ENCODE results near the gene PRSS1.
A peak's percentile ranks its signal among the peaks of the same experiment; 100 is the strongest.

The PRSS1 gene

GRCh38 chr7:142714375-142714774 lies 34.9 kb upstream of the PRSS1 start:
- no peak overlapping the region for H2BK15ac ChIP-seq (ENCODE audit: low read depth, poor library complexity, severe bottlenecking)

GRCh38 chr7:142716596-142716995 lies 32.7 kb upstream of the PRSS1 start:
- no peaks in the 10 kb centered on the region for H3K4me1 ChIP-seq (ENCODE audit: control insufficient read depth, insufficient read depth, low read depth, low read length)
- DNase-seq: no peak
- H3K27me3 ChIP-seq (ENCODE audit: control insufficient read depth in 1 of 2, insufficient read depth in 1 of 2, low read length in 2 of 2): peaks cover 16 to 50% of the 10 kb centered on the region in 2 experiments
- no peak overlapping the region for H3K23ac ChIP-seq (ENCODE audit: low read length in 2 of 2)
- H4K8ac ChIP-seq (ENCODE audit: low read length): no peak overlapping the region
- H2BK5ac ChIP-seq (ENCODE audit: low read depth, low read length, poor library complexity, severe bottlenecking): no peak overlapping the region
- H2BK15ac ChIP-seq (ENCODE audit: low read depth, poor library complexity, severe bottlenecking): no peak overlapping the region
- no peak overlapping the region for H2BK120ac ChIP-seq (ENCODE audit: low read depth, low read length)
- H3K36me3 ChIP-seq (ENCODE audit: control insufficient read depth in 1 of 2, insufficient read depth in 2 of 2, low read depth in 1 of 2, low read length in 2 of 2): no peaks in the 10 kb centered on the region
- no peak overlapping the region for H2BK12ac ChIP-seq (ENCODE audit: low read length in 2 of 2)
- H3K9ac ChIP-seq (ENCODE audit: low read length): no peak overlapping the region
- 40% methylated on average over 2 of the region's 2 CpGs for WGBS
- H3K4me3 ChIP-seq (ENCODE audit: insufficient read depth in 1 of 2, low read depth in 1 of 2, low read length in 2 of 2): no peak overlapping the region
- H3K4me2 ChIP-seq (ENCODE audit: low read length, poor library complexity, severe bottlenecking): no peak overlapping the region
- H4K91ac ChIP-seq (ENCODE audit: low read length): no peak overlapping the region
- no peak overlapping the region for H3K18ac ChIP-seq (ENCODE audit: low read depth in 1 of 2, low read length in 2 of 2)
- no peak overlapping the region for H2AK5ac ChIP-seq (ENCODE audit: low read length, severe bottlenecking)
- no peaks in the 10 kb centered on the region for H3K79me1 ChIP-seq (replicated peaks; ENCODE audit: low read length, poor library complexity, severe bottlenecking)
- no peak overlapping the region for H3K14ac ChIP-seq (ENCODE audit: low read length in 2 of 2)
- H2AFZ ChIP-seq (ENCODE audit: low read depth, low read length): no peak overlapping the region
- H3K9me3 ChIP-seq (ENCODE audit: control insufficient read depth, low read length): no peaks in the 10 kb centered on the region
- H3K4ac ChIP-seq (ENCODE audit: low read depth in 1 of 2, low read length in 2 of 2): no peak overlapping the region
- H3K27ac ChIP-seq (ENCODE audit: low read length, poor library complexity, severe bottlenecking): no peak overlapping the region

More at GRCh38 chr7:142714375-142714774, 34.9 kb upstream of the PRSS1 start:
- H3K4me2 ChIP-seq (ENCODE audit: low read length, poor library complexity, severe bottlenecking): no peak overlapping the region
- no peak overlapping the region for H2BK12ac ChIP-seq (ENCODE audit: low read length in 2 of 2)
- H3K27ac ChIP-seq (ENCODE audit: low read length, poor library complexity, severe bottlenecking): no peak overlapping the region
- no peak overlapping the region for H3K18ac ChIP-seq (ENCODE audit: low read depth in 1 of 2, low read length in 2 of 2)
- H4K8ac ChIP-seq (ENCODE audit: low read length): peak overlapping the region; percentile 22
- H3K4ac ChIP-seq (ENCODE audit: low read depth in 1 of 2, low read length in 2 of 2): no peak overlapping the region
- peaks cover 22 to 35% of the 10 kb centered on the region in 2 experiments for H3K27me3 ChIP-seq (ENCODE audit: control insufficient read depth in 1 of 2, insufficient read depth in 1 of 2, low read length in 2 of 2)
- H2BK120ac ChIP-seq (ENCODE audit: low read depth, low read length): no peak overlapping the region
- H3K4me3 ChIP-seq (ENCODE audit: insufficient read depth in 1 of 2, low read depth in 1 of 2, low read length in 2 of 2): no peak overlapping the region
- H4K91ac ChIP-seq (ENCODE audit: low read length): no peak overlapping the region
- H3K23ac ChIP-seq (ENCODE audit: low read length in 2 of 2): no peak overlapping the region
- H3K9ac ChIP-seq (ENCODE audit: low read length): no peak overlapping the region
- WGBS: 65% methylated on average over 2 of the region's 2 CpGs
- no peak overlapping the region for H2AK5ac ChIP-seq (ENCODE audit: low read length, severe bottlenecking)
- H3K79me1 ChIP-seq (replicated peaks; ENCODE audit: low read length, poor library complexity, severe bottlenecking): no peaks in the 10 kb centered on the region
- no peak for DNase-seq
- H3K14ac ChIP-seq (ENCODE audit: low read length in 2 of 2): no peak overlapping the region
- no peak overlapping the region for H2AFZ ChIP-seq (ENCODE audit: low read depth, low read length)
- H3K36me3 ChIP-seq (ENCODE audit: control insufficient read depth in 1 of 2, insufficient read depth in 2 of 2, low read depth in 1 of 2, low read length in 2 of 2): no peaks in the 10 kb centered on the region
- no peaks in the 10 kb centered on the region for H3K9me3 ChIP-seq (ENCODE audit: control insufficient read depth, low read length)
- no peaks in the 10 kb centered on the region for H3K4me1 ChIP-seq (ENCODE audit: control insufficient read depth, insufficient read depth, low read depth, low read length)
- no peak overlapping the region for H2BK5ac ChIP-seq (ENCODE audit: low read depth, low read length, poor library complexity, severe bottlenecking)

GRCh38 chr7:142717453-142717852 lies 31.8 kb upstream of the PRSS1 start:
- no peaks in the 10 kb centered on the region for H3K79me1 ChIP-seq (replicated peaks; ENCODE audit: low read length, poor library complexity, severe bottlenecking)
- no peak for DNase-seq
- H3K27me3 ChIP-seq (ENCODE audit: control insufficient read depth in 1 of 2, insufficient read depth in 1 of 2, low read length in 2 of 2): peaks cover 16 to 59% of the 10 kb centered on the region in 2 experiments
- H3K4me1 ChIP-seq (ENCODE audit: control insufficient read depth, insufficient read depth, low read depth, low read length): no peaks in the 10 kb centered on the region
- H2BK12ac ChIP-seq (ENCODE audit: low read length in 2 of 2): no peak overlapping the region
- H2BK120ac ChIP-seq (ENCODE audit: low read depth, low read length): no peak overlapping the region
- no peak overlapping the region for H3K23ac ChIP-seq (ENCODE audit: low read length in 2 of 2)
- no peak overlapping the region for H3K4me3 ChIP-seq (ENCODE audit: insufficient read depth in 1 of 2, low read depth in 1 of 2, low read length in 2 of 2)
- no peak overlapping the region for H4K8ac ChIP-seq (ENCODE audit: low read length)
- no peaks in the 10 kb centered on the region for H3K36me3 ChIP-seq (ENCODE audit: control insufficient read depth in 1 of 2, insufficient read depth in 2 of 2, low read depth in 1 of 2, low read length in 2 of 2)
- WGBS: 86% methylated on average over 4 of the region's 6 CpGs
- no peak overlapping the region for H2BK5ac ChIP-seq (ENCODE audit: low read depth, low read length, poor library complexity, severe bottlenecking)
- no peak overlapping the region for H3K4me2 ChIP-seq (ENCODE audit: low read length, poor library complexity, severe bottlenecking)
- no peak overlapping the region for H3K9ac ChIP-seq (ENCODE audit: low read length)
- H3K27ac ChIP-seq (ENCODE audit: low read length, poor library complexity, severe bottlenecking): no peak overlapping the region
- H4K91ac ChIP-seq (ENCODE audit: low read length): no peak overlapping the region
- no peak overlapping the region for H3K14ac ChIP-seq (ENCODE audit: low read length in 2 of 2)
- H3K4ac ChIP-seq (ENCODE audit: low read depth in 1 of 2, low read length in 2 of 2): no peak overlapping the region
- no peak overlapping the region for H2AK5ac ChIP-seq (ENCODE audit: low read length, severe bottlenecking)
- no peak overlapping the region for H3K18ac ChIP-seq (ENCODE audit: low read depth in 1 of 2, low read length in 2 of 2)
- H3K9me3 ChIP-seq (ENCODE audit: control insufficient read depth, low read length): no peaks in the 10 kb centered on the region
- no peak overlapping the region for H2AFZ ChIP-seq (ENCODE audit: low read depth, low read length)
- no peak overlapping the region for H2BK15ac ChIP-seq (ENCODE audit: low read depth, poor library complexity, severe bottlenecking)

GRCh38 chr7:142718313-142718712 lies 31.0 kb upstream of the PRSS1 start:
- Histone ChIP-seq H3K27ac (ENCODE audit: low read length, poor library complexity, severe bottlenecking) (no peak overlapping the region), H3K9me3 (ENCODE audit: control insufficient read depth, low read length) (no peaks in the 10 kb centered on the region), H3K23ac (ENCODE audit: low read length in 2 of 2) (no peak overlapping the region), H3K4me1 (ENCODE audit: control insufficient read depth, insufficient read depth, low read depth, low read length) (no peaks in the 10 kb centered on the region), H3K9ac (ENCODE audit: low read length) (no peak overlapping the region), H2BK12ac (ENCODE audit: low read length in 2 of 2) (no peak overlapping the region), H3K36me3 (ENCODE audit: control insufficient read depth in 1 of 2, insufficient read depth in 2 of 2, low read depth in 1 of 2, low read length in 2 of 2) (no peaks in the 10 kb centered on the region), H2AFZ (ENCODE audit: low read depth, low read length) (no peak overlapping the region), H2BK15ac (ENCODE audit: low read depth, poor library complexity, severe bottlenecking) (no peak overlapping the region), H3K4ac (ENCODE audit: low read depth in 1 of 2, low read length in 2 of 2) (no peak overlapping the region), H4K91ac (ENCODE audit: low read length) (no peak overlapping the region), H3K18ac (ENCODE audit: low read depth in 1 of 2, low read length in 2 of 2) (no peak overlapping the region), H2AK5ac (ENCODE audit: low read length, severe bottlenecking) (no peak overlapping the region), H3K79me1 (replicated peaks; ENCODE audit: low read length, poor library complexity, severe bottlenecking) (no peaks in the 10 kb centered on the region), H3K27me3 (ENCODE audit: control insufficient read depth in 1 of 2, insufficient read depth in 1 of 2, low read length in 2 of 2) (peaks cover 11 to 58% of the 10 kb centered on the region in 2 experiments), H3K4me3 (ENCODE audit: insufficient read depth in 1 of 2, low read depth in 1 of 2, low read length in 2 of 2) (no peak overlapping the region), H4K8ac (ENCODE audit: low read length) (no peak overlapping the region), H3K14ac (ENCODE audit: low read length in 2 of 2) (no peak overlapping the region), H2BK120ac (ENCODE audit: low read depth, low read length) (no peak overlapping the region), H3K4me2 (ENCODE audit: low read length, poor library complexity, severe bottlenecking) (no peak overlapping the region), H2BK5ac (ENCODE audit: low read depth, low read length, poor library complexity, severe bottlenecking) (no peak overlapping the region)
- DNase-seq: no peak
- WGBS: no CpG with 5 or more reads among the region's 1 CpG
